HG03108 (cell line): ENCODE results near the gene LINC00632.

Source experiments
- ATAC-seq: cut with Tn5 transposase; IDR thresholded peaks from one replicate; pipeline ENCODE4 v1.9.1; 2021; ENCODE audit warnings: moderate library complexity; ENCODE audit not compliant: unreplicated experiment

The LINC00632 gene

DNA sequence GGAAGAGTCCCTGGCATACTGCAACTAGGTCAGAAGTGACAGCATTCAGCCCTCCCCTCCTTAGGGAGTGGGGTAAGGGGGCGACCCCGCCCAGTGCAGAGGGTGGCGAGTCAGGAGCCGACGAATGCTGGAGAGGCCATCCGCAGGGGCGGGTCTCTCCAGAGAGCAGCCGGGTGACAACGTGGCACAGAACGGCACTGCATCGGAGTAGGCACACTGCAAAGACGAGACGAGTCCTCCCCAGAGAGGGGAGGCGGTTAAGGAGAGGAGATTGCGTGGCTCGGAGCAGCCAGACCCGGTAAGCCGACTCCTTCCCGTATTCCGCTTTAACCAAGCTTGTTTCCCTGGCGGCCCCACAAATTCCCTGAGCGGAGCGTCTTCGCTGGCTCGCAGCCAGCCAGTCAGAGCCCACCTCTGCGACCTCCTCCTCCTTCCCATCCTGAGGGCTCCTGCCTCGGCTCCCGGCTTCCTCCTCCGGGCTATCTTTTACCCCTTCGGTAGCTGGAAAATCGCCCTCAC, 54.9 kb downstream of the LINC00632 start:
- no peak for ATAC-seq

DNA sequence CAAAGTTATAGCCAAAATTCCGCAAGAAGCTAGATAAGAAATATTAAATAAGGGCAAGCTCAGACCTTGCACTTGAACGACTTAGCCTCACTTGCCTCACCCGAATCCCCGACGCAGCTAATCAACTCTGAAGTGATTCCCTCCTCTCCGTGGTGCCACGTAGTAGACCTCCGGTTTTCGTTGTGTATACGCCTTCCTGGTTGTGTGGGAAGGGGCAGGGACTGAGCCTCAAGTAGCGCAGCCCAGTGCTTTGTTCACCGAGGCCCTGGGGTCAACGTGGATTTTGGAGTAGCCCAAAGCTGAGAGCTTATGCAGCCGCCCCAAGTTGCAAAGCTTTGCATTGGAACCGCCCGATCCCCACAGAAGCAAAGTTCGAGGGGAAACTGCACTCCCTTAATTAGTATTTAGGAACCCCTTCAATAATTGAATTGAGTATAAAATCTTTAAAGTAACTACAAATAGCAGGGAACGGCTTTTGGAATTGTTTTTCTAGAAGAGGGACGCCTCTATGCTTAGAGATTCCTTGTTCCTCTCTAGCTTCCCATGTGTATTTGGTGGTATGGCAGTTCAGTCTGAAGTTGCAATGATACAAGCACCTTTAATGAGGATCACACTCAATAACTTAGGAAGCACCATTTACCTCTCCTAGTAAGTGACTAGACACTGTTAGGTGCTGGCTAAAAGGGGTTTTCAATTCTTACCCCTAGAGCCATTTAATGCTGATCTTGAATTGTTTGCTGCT, 55.7 kb downstream of the LINC00632 start:
- no peak for ATAC-seq

DNA sequence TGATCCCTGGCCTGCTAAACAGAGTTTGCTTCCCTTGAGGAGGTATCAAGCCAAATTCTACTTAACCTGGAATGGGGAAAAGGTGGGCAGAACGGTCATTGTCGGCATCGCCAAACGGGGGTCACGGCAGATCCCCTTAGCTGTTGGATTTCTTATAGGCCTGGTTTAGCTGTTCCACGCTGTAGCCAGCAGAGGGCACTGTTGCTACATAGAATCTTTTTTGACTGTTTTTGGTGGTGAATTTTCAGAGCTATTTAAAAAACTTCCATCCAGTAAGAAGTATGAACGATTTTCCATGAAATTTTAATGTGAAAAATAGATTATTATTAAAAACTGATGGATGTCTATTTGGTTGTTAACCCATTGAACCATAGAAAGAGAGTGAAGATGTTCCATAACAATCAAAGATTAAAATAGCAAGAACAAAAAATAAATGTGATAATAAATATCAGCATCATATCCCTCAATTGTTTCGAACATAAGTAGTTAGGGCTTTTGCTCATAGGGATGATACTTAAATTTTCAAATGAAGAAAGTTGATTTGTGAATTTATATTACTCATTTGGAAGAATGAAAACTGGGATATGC, 56.6 kb downstream of the LINC00632 start:
- ATAC-seq: no peak

DNA sequence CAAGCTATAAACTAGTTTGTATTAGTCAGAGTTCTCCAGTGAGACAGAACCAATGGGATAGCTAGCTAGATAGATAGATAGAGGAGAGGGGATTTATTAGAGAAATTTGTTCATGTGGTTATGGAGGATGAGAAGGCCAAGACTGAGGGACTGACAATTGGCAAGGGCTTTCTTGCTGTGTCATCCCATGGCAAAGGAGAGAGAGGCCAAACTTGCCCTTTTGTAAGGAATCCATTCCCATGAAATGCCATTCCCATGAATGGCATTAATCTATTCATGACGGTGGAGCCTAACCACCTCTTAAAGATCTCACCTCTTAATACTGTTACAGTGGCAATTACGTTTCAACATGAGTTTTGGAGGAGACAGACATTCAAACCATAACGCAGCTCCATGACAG, 58.1 kb downstream of the LINC00632 start:
- no peak for ATAC-seq

DNA sequence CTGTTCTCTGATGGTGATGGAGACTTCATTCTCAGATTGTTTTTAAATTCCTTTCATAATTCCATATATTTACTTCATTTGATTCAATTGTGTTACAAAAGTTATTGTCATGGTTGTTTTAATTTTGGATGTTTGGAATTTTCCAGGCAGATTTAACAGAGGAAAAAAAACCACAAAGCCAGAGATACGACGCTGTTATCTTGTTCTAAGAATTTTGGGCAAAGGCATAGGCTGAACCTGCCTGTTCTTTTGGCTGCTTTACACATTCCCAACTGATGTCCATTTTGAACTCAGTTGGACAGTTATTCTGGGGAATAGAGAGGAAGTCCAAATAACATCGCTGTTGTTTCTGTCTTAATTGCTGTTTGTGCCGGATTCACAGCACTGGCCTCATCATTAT, 65.7 kb downstream of the LINC00632 start:
- ATAC-seq: no peak

DNA sequence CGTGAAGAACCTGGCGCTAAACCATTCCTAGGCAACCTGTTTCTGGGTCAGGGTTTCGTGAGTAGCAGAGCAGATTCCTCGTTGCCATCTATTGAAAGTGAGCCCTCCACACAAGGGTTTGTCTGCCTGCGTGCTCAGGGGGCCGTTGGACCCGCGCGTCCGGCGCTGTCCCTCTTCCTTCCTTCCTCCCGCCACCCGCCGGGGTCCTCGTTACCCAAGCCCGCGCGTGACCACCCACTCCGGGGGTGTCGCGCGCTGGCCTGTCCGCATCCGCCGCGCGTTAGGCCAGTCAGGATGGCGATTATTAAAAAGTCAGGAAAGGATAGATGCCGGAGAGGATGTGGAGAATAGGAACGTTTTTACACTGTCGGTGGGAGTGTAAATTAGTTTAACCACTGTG, 66.8 kb downstream of the LINC00632 start:
- ATAC-seq: no peak

DNA sequence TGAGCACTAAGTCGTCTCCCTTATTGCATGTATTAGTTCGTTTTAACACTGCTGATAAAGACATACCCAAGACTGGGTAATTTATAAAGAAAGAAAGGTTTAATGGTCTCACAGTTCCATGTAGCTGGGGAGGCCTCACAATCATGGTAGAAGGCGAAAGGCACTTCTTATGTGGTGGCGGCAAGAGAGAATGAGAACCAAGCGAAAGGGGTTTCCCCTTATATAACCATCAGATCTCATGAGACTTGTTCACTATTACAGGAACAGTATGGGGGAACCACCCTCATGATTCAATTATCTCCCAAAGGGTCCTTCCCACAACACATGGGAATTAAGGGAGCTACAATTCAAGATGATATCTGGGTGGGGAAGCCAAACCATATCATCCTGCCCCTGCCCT, 85.1 kb downstream of the LINC00632 start:
- ATAC-seq: no peak

DNA sequence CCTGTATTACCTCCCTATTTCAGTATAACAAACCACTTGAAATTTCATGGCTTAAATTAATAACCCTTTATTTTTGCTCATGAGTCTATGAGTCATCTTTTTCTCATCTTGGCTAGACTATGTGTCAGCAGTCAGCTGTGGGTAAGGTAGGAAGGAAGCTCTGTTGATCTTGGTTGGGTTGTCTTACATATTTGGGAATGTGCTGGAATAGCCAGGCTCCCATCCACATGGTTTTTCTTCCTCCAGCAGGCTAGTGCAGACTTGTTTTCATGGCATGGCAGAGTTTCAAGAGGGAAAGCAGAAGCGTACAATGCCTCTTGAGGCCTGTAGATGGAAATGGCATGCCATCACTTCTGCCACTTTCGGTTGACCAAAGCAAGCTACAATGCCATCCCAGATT, 89.7 kb downstream of the LINC00632 start:
- ATAC-seq: no peak

DNA sequence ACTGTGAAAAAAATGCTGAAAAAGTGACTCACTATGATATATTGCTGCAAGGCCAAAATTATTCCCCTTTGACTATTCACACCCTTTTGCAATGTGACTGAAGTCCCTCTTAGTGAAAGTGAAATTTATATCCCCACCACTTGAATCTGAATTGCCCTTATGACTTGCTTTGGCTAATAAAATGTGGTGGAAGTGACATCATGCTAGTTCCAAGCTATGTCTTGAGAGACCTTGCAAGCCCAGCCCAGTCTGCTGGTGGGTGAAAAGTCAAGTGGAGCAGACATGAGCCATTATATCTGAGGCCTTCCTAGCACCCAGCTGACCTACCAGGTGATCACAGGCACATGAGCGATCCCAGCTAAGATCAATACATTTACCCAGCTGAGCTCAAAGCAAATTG, 94.7 kb downstream of the LINC00632 start:
- no peak for ATAC-seq

DNA sequence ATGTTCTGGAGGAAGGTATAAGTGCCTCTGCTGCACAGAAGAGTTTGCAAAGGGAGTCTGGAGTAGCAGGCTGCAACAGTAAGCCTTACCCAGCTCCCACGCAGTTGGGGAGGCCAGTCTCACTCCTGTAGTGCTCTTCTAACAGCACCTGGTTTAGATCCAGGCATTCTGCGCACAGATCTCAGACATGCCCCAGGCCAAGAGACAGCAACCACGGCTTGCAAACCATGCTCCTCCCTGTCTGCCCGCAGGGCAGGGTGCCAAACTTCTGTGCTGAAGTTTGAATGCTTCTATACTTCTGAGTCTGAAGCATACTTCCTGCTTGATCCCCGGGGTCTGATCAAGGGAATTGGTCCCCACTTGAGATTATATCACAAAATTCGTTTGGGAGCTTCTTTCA, 106.3 kb downstream of the LINC00632 start:
- ATAC-seq: no peak

DNA sequence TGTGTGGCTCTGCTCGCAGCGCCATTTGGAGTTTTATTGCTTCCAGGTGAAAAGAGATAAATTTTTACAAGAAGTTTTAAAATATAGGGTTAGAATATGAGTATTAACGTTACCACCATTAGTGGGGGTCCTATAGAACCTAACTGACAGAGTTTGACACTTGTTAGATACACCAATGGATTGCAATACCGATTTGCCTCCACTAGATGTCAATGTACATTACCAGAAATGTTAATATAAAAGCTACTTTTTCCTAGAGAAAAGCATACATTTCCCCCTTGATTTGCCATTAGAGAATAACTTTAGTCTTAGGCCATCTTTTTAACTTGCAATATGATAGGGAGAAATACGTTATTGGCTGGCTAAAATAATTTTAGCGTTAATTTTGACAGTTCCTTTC, 108.4 kb downstream of the LINC00632 start:
- ATAC-seq: no peak

DNA sequence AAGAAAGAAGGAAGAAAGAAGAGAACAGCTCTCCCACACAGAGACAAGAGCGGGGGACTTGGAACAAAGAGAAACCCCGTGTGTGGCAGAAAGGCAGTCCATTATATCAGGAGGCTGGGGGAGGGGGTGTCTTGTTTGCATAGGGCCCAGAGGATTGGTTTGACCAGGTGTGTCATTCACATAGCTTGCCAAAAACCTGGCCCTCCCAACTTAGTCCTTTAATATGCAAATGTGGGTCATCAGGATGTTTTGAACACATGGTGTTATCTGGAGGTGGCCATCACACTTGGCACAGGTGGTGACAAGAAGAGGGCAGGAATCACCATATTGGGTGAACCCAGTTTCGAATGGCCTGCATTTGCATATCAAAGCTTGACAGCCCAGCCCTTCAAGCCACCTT, 111.7 kb downstream of the LINC00632 start:
- ATAC-seq: no peak

DNA sequence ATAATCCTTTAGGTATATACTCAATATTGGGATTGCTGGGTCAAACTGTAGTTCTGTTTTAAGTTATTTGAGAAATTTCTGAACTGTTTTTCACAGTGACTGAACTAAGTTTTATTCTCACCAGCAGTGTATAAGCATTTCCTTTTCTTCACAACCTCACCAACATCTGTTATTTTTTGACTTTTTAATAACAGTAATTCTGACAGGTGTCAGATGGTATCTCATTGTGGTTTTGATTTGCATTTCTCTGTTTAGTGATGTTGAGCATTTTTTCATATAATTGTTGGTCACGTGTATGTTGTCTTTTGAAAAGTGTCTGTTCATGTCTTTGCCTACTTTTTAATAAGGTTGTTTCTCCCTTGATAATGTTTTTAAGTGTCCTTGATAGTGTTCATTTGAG, 112.6 kb downstream of the LINC00632 start:
- no peak for ATAC-seq

DNA sequence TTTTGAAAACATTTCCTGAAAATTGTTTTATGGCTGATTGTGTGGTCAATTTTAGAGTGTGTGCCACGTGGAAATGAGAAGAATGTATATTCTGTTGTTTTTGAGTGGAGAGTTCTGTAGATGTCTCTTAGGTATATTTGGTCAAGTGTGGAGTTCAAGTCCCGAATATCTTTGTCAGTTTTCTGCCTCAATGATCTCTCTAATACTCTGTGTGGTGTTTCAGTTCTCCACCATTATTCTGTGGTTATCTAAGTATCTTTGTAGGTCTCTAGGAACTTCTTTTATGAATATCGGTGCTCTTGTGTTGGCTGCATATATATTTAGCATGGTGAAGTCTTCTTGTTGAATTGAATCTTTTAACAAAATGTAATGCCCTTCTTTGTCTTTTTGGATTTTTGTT, 113.3 kb downstream of the LINC00632 start:
- ATAC-seq: no peak

DNA sequence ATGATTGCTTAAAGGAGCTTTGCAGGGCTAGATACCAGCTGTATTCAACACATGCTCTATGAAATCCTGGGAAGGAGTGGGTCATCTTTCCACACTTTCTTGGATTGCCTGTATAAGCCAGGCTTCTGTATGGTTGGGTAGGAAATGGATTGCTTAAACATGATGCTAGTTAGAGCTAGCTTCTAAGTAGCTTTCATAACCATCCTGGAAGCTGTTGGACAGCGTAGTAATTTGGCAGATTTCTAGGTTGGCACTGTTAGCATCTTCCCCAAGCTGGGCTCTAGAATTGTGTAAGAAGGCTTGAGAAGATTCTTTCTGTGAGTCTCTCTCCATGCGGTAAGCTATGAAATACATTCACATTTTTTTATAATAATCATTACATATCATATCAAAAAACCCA, 127.3 kb downstream of the LINC00632 start:
- no peak for ATAC-seq
